Measurements from ENCODE around the gene ZNF831.

GRCh38 chr20:59221049-59221706 lies 57.6 kb downstream of the ZNF831 start:
- TF ChIP-seq, protein P1, sequence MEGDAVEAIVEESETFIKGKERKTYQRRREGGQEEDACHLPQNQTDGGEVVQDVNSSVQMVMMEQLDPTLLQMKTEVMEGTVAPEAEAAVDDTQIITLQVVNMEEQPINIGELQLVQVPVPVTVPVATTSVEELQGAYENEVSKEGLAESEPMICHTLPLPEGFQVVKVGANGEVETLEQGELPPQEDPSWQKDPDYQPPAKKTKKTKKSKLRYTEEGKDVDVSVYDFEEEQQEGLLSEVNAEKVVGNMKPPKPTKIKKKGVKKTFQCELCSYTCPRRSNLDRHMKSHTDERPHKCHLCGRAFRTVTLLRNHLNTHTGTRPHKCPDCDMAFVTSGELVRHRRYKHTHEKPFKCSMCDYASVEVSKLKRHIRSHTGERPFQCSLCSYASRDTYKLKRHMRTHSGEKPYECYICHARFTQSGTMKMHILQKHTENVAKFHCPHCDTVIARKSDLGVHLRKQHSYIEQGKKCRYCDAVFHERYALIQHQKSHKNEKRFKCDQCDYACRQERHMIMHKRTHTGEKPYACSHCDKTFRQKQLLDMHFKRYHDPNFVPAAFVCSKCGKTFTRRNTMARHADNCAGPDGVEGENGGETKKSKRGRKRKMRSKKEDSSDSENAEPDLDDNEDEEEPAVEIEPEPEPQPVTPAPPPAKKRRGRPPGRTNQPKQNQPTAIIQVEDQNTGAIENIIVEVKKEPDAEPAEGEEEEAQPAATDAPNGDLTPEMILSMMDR (conservative IDR thresholded peaks at IDR 0.05), result no peak
- TF ChIP-seq ZFX (IDR thresholded peaks at IDR 0.05), result no peak
